Breast epithelium (tissue), 4 donors: ENCODE measurements around the gene ATP2B3. TPM values are rescaled to one million over a fixed set of nuclear protein-coding genes. Genes with fewer than 3 reads are reported as not detected.
A peak's percentile ranks its signal among the peaks of the same experiment; 100 is the strongest.

ENCODE experiments used
- DNase-seq, 2 donors: peaks; one replicate each; pipeline ENCODE4 v3.0.0-alpha.2; 2019; ENCODE audit warnings: low spot score in 2 of 2
- H3K27ac ChIP-seq, 2 donors: fragments of 200-600 bp; sonication (generic) in 1 of 2; one replicate each; pipeline ENCODE4 v1.5.1; 2016 to 2019; ENCODE audit warnings: mild to moderate bottlenecking in 1 of 2
- H3K27me3 ChIP-seq, 2 donors: fragments of 200-600 bp; sonication (generic) in 1 of 2; one replicate each; pipeline versions ENCODE4 v1.5.1 to v1.6.0; 2017 to 2019; ENCODE audit warnings: control low read depth in 1 of 2, mild to moderate bottlenecking in 1 of 2
- H3K36me3 ChIP-seq: fragments of 200-600 bp; one replicate; pipeline ENCODE4 v1.5.1; 2019
- H3K4me1 ChIP-seq, 2 donors: fragments of 200-600 bp; sonication (generic); one replicate each; pipeline ENCODE4 v1.5.1; 2016 to 2019; ENCODE audit warnings: control low read depth in 1 of 2
- H3K4me3 ChIP-seq, 3 donors: fragments of 200-600 bp; sonication (generic); 1 replicate in 2 of 3; 2 replicates in 1 of 3; pipeline ENCODE4 v1.5.1; 2016 to 2019; ENCODE audit warnings: mild to moderate bottlenecking in 3 of 3, moderate library complexity in 2 of 3
- H3K9me3 ChIP-seq, 2 donors: fragments of 200-600 bp; sonication (generic) in 1 of 2; one replicate each; pipeline ENCODE4 v1.5.1; 2016 to 2019; ENCODE audit warnings: control low read depth in 1 of 2
- POLR2A ChIP-seq: fragments of 450-650 bp; IDR thresholded peaks from one replicate; pipeline ENCODE4 v1.6.1; 2016; ENCODE audit warnings: antibody characterized with exemption, mild to moderate bottlenecking, moderate library complexity
- POLR2AphosphoS5 ChIP-seq, 3 donors: sonication (generic); formaldehyde crosslinking; IDR thresholded peaks; one replicate each; pipeline ENCODE4 v1.6.1; 2017; ENCODE audit warnings: antibody characterized with exemption in 3 of 3
- intact Hi-C: fragments of 100-400 bp; cut with DNase I; formaldehyde crosslinking; loops from one replicate; pipeline ENCODE4 v1.15.1; 2023; ENCODE audit warnings: low total_unique reads
- total RNA-seq, 3 donors: library from RNA; depleted of rRNA; stranded (reverse); fragments of >200 nt; gene quantifications; one replicate each; pipeline ENCODE4 v1.1.0, GENCODE V29; 2016
- TF ChIP-seq, protein P1 (sequence below), 3 donors: fragments of 450-650 bp; IDR thresholded peaks; one replicate each; pipeline ENCODE4 v1.5.1; 2016 to 2017; ENCODE audit warnings: antibody characterized with exemption in 3 of 3, mild to moderate bottlenecking in 3 of 3, moderate library complexity in 3 of 3

ATP2B3 gene
- total RNA-seq, 3 donors from 2014 or later, result not detected

DNA sequence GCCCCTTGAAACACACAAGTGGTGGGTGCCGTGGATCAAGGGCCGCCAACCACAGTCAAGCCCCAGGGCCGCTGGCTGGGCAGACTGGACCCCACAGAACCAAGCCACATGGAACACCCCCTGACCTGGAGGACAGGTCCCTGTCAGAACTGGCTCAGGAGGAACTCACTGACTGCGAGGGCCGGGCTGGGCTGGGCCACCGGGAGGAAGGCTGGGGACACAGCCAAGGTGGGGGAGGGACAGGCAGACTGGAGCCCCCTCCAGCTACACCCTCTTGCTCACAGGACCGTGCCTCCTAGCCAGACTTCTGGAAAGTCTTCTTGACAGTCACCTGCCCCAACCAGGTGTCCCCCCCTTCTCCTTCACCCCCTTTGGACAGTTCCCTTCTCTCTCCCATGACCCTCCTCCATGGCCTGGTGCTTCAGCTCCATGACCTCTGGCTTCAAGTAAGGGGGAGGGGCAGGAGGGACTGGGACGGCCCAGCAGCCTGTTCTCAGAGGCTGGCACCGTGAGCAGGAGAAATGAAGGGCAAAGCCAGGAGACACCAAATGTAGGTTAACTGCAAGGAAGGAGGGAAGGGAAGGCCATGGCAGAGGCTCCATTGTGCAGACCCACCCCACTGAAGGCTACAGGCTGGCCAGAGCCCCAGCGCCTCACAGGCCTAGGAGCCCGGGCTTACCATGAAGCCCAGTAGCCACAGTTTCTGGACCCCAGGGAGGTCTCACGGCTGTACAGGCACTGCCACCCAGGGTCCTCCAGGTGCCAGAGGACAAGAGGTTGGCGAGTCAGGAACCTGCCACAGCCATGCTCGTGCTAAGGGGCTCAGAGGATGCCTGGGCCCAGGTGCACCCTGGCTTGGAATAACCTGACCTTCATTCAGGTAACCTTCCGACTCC lies 107.0 kb downstream of the ATP2B3 start:
- H3K36me3 ChIP-seq, result no peaks in the 10 kb centered on the region
- no peak for DNase-seq
- H3K4me3 ChIP-seq, result no peak overlapping the region
- intact Hi-C loops, result no loop called here
- H3K4me1 ChIP-seq, result no peaks in the 10 kb centered on the region
- H3K9me3 ChIP-seq, result no peaks in the 10 kb centered on the region
- peaks cover 0 to 78% of the 10 kb centered on the region in 2 donors for H3K27me3 ChIP-seq
- no peak overlapping the region for H3K27ac ChIP-seq
- TF ChIP-seq POLR2AphosphoS5 (IDR thresholded peaks at IDR 0.05), result no peak
- no peak for TF ChIP-seq POLR2A
- TF ChIP-seq, protein P1, sequence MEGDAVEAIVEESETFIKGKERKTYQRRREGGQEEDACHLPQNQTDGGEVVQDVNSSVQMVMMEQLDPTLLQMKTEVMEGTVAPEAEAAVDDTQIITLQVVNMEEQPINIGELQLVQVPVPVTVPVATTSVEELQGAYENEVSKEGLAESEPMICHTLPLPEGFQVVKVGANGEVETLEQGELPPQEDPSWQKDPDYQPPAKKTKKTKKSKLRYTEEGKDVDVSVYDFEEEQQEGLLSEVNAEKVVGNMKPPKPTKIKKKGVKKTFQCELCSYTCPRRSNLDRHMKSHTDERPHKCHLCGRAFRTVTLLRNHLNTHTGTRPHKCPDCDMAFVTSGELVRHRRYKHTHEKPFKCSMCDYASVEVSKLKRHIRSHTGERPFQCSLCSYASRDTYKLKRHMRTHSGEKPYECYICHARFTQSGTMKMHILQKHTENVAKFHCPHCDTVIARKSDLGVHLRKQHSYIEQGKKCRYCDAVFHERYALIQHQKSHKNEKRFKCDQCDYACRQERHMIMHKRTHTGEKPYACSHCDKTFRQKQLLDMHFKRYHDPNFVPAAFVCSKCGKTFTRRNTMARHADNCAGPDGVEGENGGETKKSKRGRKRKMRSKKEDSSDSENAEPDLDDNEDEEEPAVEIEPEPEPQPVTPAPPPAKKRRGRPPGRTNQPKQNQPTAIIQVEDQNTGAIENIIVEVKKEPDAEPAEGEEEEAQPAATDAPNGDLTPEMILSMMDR (IDR thresholded peaks at IDR 0.05), result no peak

DNA sequence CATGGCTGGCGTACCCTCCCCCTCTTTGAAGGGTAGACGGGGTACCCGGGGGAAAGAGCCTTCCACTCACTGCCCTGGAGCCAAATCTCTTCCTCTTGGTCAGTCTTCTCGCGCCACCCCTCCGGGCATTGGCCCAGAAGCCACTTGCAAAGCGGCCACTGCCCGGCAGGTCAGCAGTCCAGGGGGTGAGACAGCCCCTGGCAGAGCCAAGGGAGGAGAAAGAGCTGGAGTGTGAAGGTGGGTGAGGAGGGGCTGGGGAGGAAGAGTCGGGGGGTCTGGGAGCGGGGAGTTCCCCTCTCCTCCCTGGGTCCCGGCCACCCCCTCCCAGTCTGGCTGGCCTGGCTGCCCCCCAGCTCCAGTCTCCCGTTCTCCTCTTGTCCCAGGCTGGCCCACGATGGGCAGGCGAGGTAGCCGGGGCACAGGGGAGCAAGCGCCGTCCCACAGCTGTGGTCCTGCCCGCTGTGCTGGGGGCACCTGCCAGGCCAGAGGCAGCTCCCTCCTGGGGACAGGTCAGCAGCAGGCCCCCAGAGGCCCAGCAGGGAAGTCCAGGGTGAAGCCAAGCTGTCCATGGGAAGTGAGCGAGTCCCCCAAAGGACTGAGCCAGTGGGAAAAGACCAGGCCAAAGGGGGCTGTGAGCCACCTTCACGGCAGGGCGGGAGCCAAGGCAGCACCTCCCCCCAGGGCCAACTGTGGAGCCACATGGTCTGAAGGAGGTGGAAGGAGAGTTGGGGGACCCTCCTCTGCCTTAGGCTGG lies 108.0 kb downstream of the ATP2B3 start:
- Histone ChIP-seq H3K9me3 (no peaks in the 10 kb centered on the region), H3K4me1 (no peaks in the 10 kb centered on the region), H3K27ac (no peak overlapping the region), H3K27me3 (peaks cover 0 to 73% of the 10 kb centered on the region in 2 donors), H3K4me3 (no peak overlapping the region), H3K36me3 (no peaks in the 10 kb centered on the region)
- no peak for DNase-seq
- TF ChIP-seq POLR2A (no peak), POLR2AphosphoS5 (IDR thresholded peaks at IDR 0.05) (no peak)
- TF ChIP-seq, protein P1 (IDR thresholded peaks at IDR 0.05), result no peak
- intact Hi-C loops, result no loop called here

DNA sequence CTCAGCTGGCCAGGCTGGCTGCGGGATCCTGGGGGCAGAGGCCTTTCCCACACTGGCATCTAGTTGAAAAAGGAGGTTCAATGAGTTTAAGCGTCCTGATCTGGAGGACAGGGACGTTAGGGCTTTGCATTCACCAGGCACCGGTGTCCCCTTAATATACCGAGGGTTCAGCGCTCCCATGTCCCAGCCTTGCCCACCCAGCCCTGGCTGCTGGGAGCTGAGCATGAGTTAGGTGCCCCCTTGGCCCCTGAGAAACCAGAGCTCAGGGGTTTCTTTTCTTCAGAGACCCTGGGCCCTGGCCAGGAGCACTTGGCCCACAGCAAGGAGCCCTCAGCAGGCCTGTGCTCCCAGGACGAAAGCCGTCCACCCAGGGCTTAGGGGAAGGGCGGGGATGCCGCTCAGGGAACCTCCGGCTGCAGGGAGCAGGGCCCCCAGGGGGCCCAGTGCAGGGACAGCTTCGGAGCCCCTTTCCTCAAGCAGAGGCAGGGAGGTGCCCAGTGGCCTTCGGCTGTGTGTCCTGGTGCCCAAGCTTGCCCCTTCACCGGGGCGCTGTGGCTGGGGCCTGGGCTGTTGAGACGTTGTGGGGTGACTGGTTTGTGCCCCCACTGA lies 108.7 kb downstream of the ATP2B3 start:
- peaks cover 0 to 2% of the 10 kb centered on the region in 2 donors for H3K9me3 ChIP-seq
- no peaks in the 10 kb centered on the region for H3K36me3 ChIP-seq
- intact Hi-C loops, result no loop called here
- H3K4me1 ChIP-seq, result no peaks in the 10 kb centered on the region
- peaks cover 0 to 73% of the 10 kb centered on the region in 2 donors for H3K27me3 ChIP-seq
- no peak overlapping the region for H3K27ac ChIP-seq
- no peak overlapping the region for H3K4me3 ChIP-seq
- no peak for DNase-seq
- TF ChIP-seq, protein P1 (IDR thresholded peaks at IDR 0.05), result no peak
- no peak for TF ChIP-seq POLR2AphosphoS5 (IDR thresholded peaks at IDR 0.05)
- TF ChIP-seq POLR2A, result no peak

DNA sequence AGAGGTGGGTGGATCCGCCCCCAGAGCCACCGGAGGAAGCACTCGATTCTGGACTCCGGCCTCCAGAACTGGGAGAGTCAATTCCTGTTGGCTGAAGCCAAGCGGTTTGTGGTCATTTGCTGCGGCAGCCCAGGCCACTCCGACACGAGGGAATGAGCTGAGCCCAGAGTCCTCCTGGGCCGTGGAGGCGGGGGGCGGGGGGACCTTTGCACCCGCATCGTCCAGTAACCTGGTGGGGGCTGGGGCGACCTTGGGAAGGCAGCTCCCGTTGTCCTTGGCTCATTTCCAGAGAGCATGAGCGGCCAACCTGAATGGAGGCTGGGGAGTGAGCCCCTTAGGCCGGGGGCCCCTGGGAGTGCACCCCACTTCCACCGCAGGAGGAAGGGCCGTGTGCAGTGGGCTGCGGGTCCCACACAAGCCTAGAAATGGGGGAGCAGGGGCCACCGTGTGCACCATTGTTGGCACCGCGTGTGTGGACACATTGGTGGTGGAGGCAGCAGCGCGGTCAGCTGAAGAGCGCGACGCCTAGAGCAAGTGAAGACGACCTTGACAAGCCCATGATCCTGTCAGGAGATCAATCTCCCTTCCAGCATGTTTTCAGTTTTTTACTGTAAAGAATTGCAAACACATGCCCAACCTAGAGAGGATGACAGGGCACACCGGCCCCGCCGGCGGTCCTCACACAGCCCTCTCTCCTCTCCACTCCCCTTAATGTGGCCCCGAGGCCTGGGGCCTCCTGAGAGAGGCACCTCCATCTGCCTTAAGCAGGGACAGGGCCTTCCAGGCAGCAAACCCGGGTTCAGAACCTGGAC lies 109.6 kb downstream of the ATP2B3 start:
- H3K27me3 ChIP-seq, result peaks cover 0 to 68% of the 10 kb centered on the region in 2 donors
- no peak for TF ChIP-seq POLR2A
- TF ChIP-seq, protein P1 (IDR thresholded peaks at IDR 0.05), result no peak
- no peak for TF ChIP-seq POLR2AphosphoS5 (IDR thresholded peaks at IDR 0.05)
- H3K27ac ChIP-seq, result peak overlapping the region in 1 of 2 donors; percentile 38
- no peaks in the 10 kb centered on the region for H3K36me3 ChIP-seq
- intact Hi-C loops, result no loop called here
- no peak overlapping the region for H3K4me3 ChIP-seq
- H3K9me3 ChIP-seq, result peaks cover 1 to 11% of the 10 kb centered on the region in 2 donors
- no peak for DNase-seq
- no peaks in the 10 kb centered on the region for H3K4me1 ChIP-seq
